Esophagus squamous epithelium (tissue), 5 donors: Measurements from ENCODE around the gene SVOP. TPM values are rescaled to one million over a fixed set of nuclear protein-coding genes. Genes with fewer than 3 reads are reported as not detected.

Source experiments
- DNase-seq: peaks from one replicate; lab custom pipeline; 2025; lab: John Stamatoyannopoulos, UW
- H3K27ac ChIP-seq, 4 donors: fragments of 200-600 bp; sonication (generic); one replicate each; pipeline ENCODE4 v1.5.1; 2016 to 2019; ENCODE audit warnings: mild to moderate bottlenecking in 1 of 4
- H3K27me3 ChIP-seq, 4 donors: fragments of 200-600 bp; sonication (generic); 1 replicate in 3 of 4; 2 replicates in 1 of 4; pipeline versions ENCODE4 v1.5.1 to v1.6.0; 2017 to 2021; ENCODE audit warnings: antibody characterized with exemption in 1 of 4
- H3K36me3 ChIP-seq, 3 donors: fragments of 200-600 bp; sonication (generic); one replicate each; pipeline ENCODE4 v1.5.1; 2016 to 2019
- H3K4me1 ChIP-seq, 3 donors: fragments of 200-600 bp; sonication (generic); one replicate each; pipeline ENCODE4 v1.5.1; 2017 to 2019
- H3K4me3 ChIP-seq, 4 donors: fragments of 200-600 bp; sonication (generic); 1 replicate in 3 of 4; 2 replicates in 1 of 4; pipeline ENCODE4 v1.5.1; 2016 to 2019; ENCODE audit warnings: mild to moderate bottlenecking in 2 of 4, moderate library complexity in 1 of 4
- H3K9me3 ChIP-seq, 3 donors: fragments of 200-600 bp; sonication (generic); one replicate each; pipeline ENCODE4 v1.5.1; 2016 to 2019
- CTCF ChIP-seq, 6 experiments: fragments of 450-650 bp in 4 of 6; fragments of 200-600 bp in 2 of 6; sonication (generic) in 2 of 6; IDR thresholded peaks; one replicate each; pipeline ENCODE4 v1.5.1; 2016 to 2019; ENCODE audit warnings: antibody characterized with exemption in 6 of 6, mild to moderate bottlenecking in 4 of 6, moderate library complexity in 4 of 6
- POLR2A ChIP-seq, 4 donors: fragments of 450-650 bp; IDR thresholded peaks; one replicate each; pipeline ENCODE4 v1.6.1; 2017; ENCODE audit warnings: antibody characterized with exemption in 4 of 4, mild to moderate bottlenecking in 4 of 4, moderate library complexity in 3 of 4
- WGBS, 2 donors: methylation state at CpG; one replicate each; pipeline ENCODE4 v1.1.5; 2018; 5-methylcytosine and 5-hydroxymethylcytosine counted together
- intact Hi-C: fragments of 100-400 bp; cut with DNase I; formaldehyde crosslinking; loops from one replicate; pipeline ENCODE4 v1.15.0; 2022
- total RNA-seq, 4 donors: library from RNA; depleted of rRNA; stranded (reverse); fragments of >200 nt; gene quantifications; one replicate each; pipeline ENCODE4 v1.1.0, GENCODE V29; 2016
- donor health status: DM: yes; HTN: yes; CAD: no.

Gene SVOP
- total RNA-seq, 4 donors from 2014 or later: not detected

- Histone ChIP-seq H3K9me3 (no peaks in the 10 kb centered on the region), H3K4me1 (no peaks in the 10 kb centered on the region), H3K36me3 (no peaks in the 10 kb centered on the region), H3K4me3 (no peak overlapping the region), H3K27ac (no peak overlapping the region), H3K27me3 (peaks cover 0 to 4% (median 0%) of the 10 kb centered on the region in 4 donors)
- WGBS, 2 donors: 49 to 63% methylated on average over 5 of the region's 5 CpGs
- intact Hi-C loops: no loop called here
- no peak for DNase-seq
- TF ChIP-seq CTCF (IDR thresholded peaks at IDR 0.05): no peak
- TF ChIP-seq POLR2A (IDR thresholded peaks at IDR 0.05): no peak
These were observed 115.1 kb downstream of the SVOP start for GRCh38 chr12:108905725-108906124.

- peaks cover 0 to 24% (median 0%) of the 10 kb centered on the region in 4 donors for H3K27me3 ChIP-seq
- H3K27ac ChIP-seq: no peak overlapping the region
- DNase-seq: no peak
- no peaks in the 10 kb centered on the region for H3K4me1 ChIP-seq
- intact Hi-C loops: no loop called here
- no peak overlapping the region for H3K4me3 ChIP-seq
- WGBS, 2 donors: 84 to 86% methylated on average over 5 of the region's 5 CpGs
- TF ChIP-seq POLR2A (IDR thresholded peaks at IDR 0.05) (no peak), CTCF (IDR thresholded peaks at IDR 0.05) (no peak)
- no peaks in the 10 kb centered on the region for H3K36me3 ChIP-seq
- H3K9me3 ChIP-seq: no peaks in the 10 kb centered on the region
These were observed 121.7 kb downstream of the SVOP start for GRCh38 chr12:108899145-108899544.

GRCh38 chr12:108896817-108897216 is 124.1 kb downstream of the SVOP start:
- no peak for DNase-seq
- intact Hi-C loops: no loop called here
- H3K27me3 ChIP-seq: peaks cover 0 to 24% (median 0%) of the 10 kb centered on the region in 4 donors
- no peak overlapping the region for H3K27ac ChIP-seq
- no peaks in the 10 kb centered on the region for H3K4me1 ChIP-seq
- TF ChIP-seq POLR2A (IDR thresholded peaks at IDR 0.05) (no peak), CTCF (IDR thresholded peaks at IDR 0.05) (no peak)
- 77 to 80% methylated on average over 4 of the region's 4 CpGs for WGBS, 2 donors
- no peaks in the 10 kb centered on the region for H3K36me3 ChIP-seq
- no peaks in the 10 kb centered on the region for H3K9me3 ChIP-seq
- H3K4me3 ChIP-seq: no peak overlapping the region

- TF ChIP-seq POLR2A (IDR thresholded peaks at IDR 0.05): no peak
- no peak for TF ChIP-seq CTCF (IDR thresholded peaks at IDR 0.05)
- Histone ChIP-seq H3K27me3 (peaks cover 0 to 24% (median 0%) of the 10 kb centered on the region in 4 donors), H3K27ac (no peak overlapping the region), H3K36me3 (no peaks in the 10 kb centered on the region), H3K4me1 (no peaks in the 10 kb centered on the region), H3K9me3 (no peaks in the 10 kb centered on the region), H3K4me3 (no peak overlapping the region)
- DNase-seq: no peak
- WGBS, 2 donors: 43 to 47% methylated on average over 7 to 8 of the region's 8 CpGs
- intact Hi-C loops: no loop called here
These were observed 124.5 kb downstream of the SVOP start for GRCh38 chr12:108896336-108896735.

- no peaks in the 10 kb centered on the region for H3K9me3 ChIP-seq
- peaks cover 0 to 19% (median 0%) of the 10 kb centered on the region in 4 donors for H3K27me3 ChIP-seq
- 84 to 96% methylated on average over 5 of the region's 5 CpGs for WGBS, 2 donors
- no peak overlapping the region for H3K27ac ChIP-seq
- no peak overlapping the region for H3K4me3 ChIP-seq
- DNase-seq: no peak
- H3K36me3 ChIP-seq: no peaks in the 10 kb centered on the region
- TF ChIP-seq POLR2A (IDR thresholded peaks at IDR 0.05): no peak
- no peak for TF ChIP-seq CTCF (IDR thresholded peaks at IDR 0.05)
- no peaks in the 10 kb centered on the region for H3K4me1 ChIP-seq
- intact Hi-C loops: no loop called here
These were observed 125.6 kb downstream of the SVOP start for GRCh38 chr12:108895220-108895802.
